GM12892 (cell line): ENCODE data around the gene BCDIN3D.
"Not testable (repeated sequence)": the region's sequence is repeated elsewhere in the genome, so short reads cannot be mapped to it uniquely, and the experiment has no call there.

ENCODE experiments used
- DNase-seq: peaks from one replicate; pipeline ENCODE4 v3.0.0; 2011; ENCODE audit not compliant: insufficient read length
- FAIRE-seq: peaks from 2 replicates; lab custom pipeline; 2011; peaks lifted over from hg19 to GRCh38; lab: Jason Lieb, UNC
- POLR2A ChIP-seq: IDR thresholded peaks from 2 replicates; pipeline ENCODE4 v1.6.1; 2011; ENCODE audit warnings: low read depth, low read length, control low read depth
- POLR2AphosphoS5 ChIP-seq: IDR thresholded peaks from 2 replicates; pipeline ENCODE4 v1.6.1; 2011; ENCODE audit warnings: low read depth, low read length, control low read depth
- TAF1 ChIP-seq: IDR thresholded peaks from 2 replicates; pipeline ENCODE4 v1.6.1; 2011; ENCODE audit warnings: low read depth, mild to moderate bottlenecking, control low read depth, low read length, borderline replicate concordance

Gene BCDIN3D

DNA sequence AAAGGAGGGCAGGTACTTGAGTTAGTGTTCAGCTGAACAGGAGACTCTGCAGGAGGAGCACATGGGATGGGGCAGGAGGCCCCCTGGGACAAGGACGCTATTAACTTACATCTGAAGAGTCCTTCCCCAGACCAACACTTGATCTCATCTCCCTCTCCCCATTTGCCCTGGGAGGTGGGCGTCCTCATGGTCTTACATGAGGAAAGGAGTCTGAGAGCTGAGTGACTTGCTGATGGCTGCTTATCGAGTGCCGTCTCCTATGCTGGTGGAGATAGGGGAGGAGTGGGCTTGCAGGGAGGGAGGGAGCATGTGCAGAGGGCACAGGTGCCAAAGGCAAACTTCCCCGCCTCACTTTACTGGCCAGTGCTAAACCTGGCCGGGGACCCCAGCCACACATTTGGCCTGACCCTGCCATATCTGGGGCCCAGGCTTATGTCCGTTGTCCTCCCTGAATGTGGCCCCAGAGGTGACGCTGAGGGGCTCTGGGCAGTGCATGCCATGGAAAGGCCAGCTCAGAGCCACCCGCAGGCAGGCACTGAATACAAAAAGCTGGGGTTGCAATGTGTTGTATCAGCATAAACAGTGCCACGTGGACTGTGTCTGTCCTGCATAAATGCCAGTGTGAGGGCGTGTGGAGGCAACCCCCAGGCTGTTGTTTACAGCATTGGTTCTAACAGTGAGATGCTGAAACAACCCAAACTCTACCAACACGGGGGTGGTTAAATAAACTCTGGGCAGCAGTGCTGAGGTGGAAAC lies 31.4 kb upstream of the BCDIN3D start:
- TF ChIP-seq POLR2A (no peak), POLR2AphosphoS5 (no peak), TAF1 (no peak)
- DNase-seq: no peak
- no peak for FAIRE-seq

- no peak for DNase-seq
- TF ChIP-seq TAF1 (no peak), POLR2AphosphoS5 (no peak), POLR2A (no peak)
- FAIRE-seq: no peak
Observed at GRCh38 chr12:49873361-49873934, 30.5 kb upstream of the BCDIN3D start.

GRCh38 chr12:49872781-49873181 lies 29.9 kb upstream of the BCDIN3D start:
- DNase-seq (no peak), FAIRE-seq (no peak)
- TF ChIP-seq TAF1 (no peak), POLR2A (no peak), POLR2AphosphoS5 (no peak)

- TF ChIP-seq POLR2A (no peak), POLR2AphosphoS5 (no peak), TAF1 (no peak)
- no peak for DNase-seq
- no peak for FAIRE-seq
Observed at GRCh38 chr12:49872381-49872780, 29.5 kb upstream of the BCDIN3D start.

DNA sequence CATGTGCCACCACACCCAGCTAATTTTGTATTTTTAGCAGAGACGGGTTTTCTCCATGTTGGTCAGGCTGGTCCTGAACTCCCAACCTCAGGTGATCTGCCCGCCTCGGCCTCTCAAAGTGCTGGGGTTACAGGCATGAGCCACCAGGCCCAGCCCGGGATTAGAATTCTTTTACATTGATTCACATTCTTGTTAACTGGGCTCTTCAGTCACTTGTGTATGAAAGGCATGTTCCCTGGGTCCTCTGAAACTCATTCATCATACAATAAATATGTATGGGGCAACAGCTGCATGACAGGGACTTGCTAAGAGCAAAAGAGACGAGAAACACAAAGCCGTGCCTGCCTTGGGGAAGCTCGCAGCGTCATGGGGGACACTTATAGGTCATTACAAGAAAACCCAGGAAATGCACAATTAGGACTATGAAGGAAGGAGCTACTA lies 28.9 kb upstream of the BCDIN3D start:
- DNase-seq, FAIRE-seq: not testable (repeated sequence)

- TF ChIP-seq POLR2AphosphoS5: no peak
- no peak for TF ChIP-seq TAF1
- no peak for TF ChIP-seq POLR2A
- FAIRE-seq (no peak), DNase-seq (no peak)
Observed at GRCh38 chr12:49871263-49871561, 28.3 kb upstream of the BCDIN3D start.

GRCh38 chr12:49870501-49871262 lies 27.8 kb upstream of the BCDIN3D start:
- no peak for FAIRE-seq
- no peak for DNase-seq
- no peak for TF ChIP-seq TAF1
- no peak for TF ChIP-seq POLR2AphosphoS5
- TF ChIP-seq POLR2A: no peak

DNA sequence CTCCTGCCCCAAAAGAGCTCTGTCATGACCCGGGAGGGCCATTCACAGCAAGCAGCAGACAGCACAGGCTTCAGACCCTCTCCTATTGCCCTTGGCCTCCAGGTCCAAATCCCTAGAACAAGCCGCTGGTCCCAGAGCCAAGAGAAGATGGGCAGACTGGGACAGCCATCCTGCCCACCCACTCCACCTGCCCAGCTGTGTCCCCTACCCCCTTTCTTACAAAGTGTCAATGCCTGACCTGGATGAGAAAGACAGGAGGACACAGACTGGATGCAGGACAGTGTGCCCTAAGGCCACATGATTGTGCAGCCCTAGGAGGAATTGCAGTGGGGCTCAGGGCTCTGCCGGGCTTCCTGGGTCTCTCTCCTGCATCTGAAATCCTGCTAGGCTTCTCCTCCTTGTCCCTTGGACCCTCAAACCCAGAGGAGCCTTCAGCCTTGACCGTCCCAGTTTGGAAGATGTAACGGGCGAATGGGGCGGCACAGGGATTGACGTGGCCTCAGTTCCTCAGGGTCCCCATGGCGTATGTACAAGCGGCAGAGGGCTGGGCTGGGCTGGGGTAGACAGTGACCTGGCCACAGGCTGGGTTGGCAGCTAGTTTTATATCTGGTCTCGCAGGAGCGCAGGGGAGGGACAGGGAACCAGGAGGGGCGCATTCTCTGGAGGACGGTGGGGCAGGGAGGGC lies 27.1 kb upstream of the BCDIN3D start:
- FAIRE-seq: no peak
- no peak for TF ChIP-seq TAF1
- TF ChIP-seq POLR2A: no peak
- no peak for TF ChIP-seq POLR2AphosphoS5

GRCh38 chr12:49868952-49869815 lies 26.3 kb upstream of the BCDIN3D start:
- DNase-seq: no peak
- FAIRE-seq: no peak
- TF ChIP-seq POLR2A (no peak), TAF1 (no peak), POLR2AphosphoS5 (no peak)

More for the DNA sequence above, 27.1 kb upstream of the BCDIN3D start:
- no peak for DNase-seq

DNA sequence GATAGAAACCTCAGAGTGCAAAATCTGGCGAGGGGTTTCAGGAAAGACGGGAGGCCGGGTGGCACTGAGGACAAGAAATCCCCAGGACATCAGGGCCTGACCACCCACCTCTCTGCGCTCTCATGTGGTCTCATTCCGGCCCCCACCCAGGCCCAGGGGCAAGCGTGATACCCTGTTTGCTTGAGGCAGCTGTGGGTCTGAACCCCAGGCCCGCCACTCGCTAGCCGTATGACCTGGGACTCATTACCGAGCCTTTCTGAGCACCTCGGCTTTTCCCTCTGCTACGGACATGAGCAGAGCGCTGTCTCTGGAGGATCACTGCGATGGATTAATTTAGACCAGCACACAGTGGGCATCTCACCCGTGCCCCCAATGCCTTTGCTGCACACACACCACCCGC lies 25.5 kb upstream of the BCDIN3D start:
- no peak for DNase-seq
- no peak for FAIRE-seq
- TF ChIP-seq POLR2A (no peak), TAF1 (no peak)
